ENCODE measurements around the gene ITGAX. TPM values are rescaled to one million over a fixed set of nuclear protein-coding genes. Genes with fewer than 3 reads are reported as not detected.

Gene ITGAX
- total and polyA plus RNA-seq, 4 donors, result 38.1 to 148 (median 113) TPM

GRCh38 chr16:31407406-31407805 lies 52.4 kb downstream of the ITGAX start:
- H3K4me3 ChIP-seq, result no peak overlapping the region
- no peaks in the 10 kb centered on the region for H3K36me3 ChIP-seq (ENCODE audit: control insufficient read depth in 4 of 4, insufficient read depth in 4 of 4, low read length in 4 of 4)
- H3K4me1 ChIP-seq (ENCODE audit: control insufficient read depth in 5 of 5, insufficient read depth in 5 of 5, low read length in 5 of 5), result no peaks in the 10 kb centered on the region
- DNase-seq (no peak), ATAC-seq (ENCODE audit: insufficient read depth, low FRiP score) (no peak)
- H3K27me3 ChIP-seq (ENCODE audit: control insufficient read depth in 3 of 3, insufficient read depth in 3 of 3, low read length in 2 of 3), result peaks cover 0 to 3% (median 0%) of the 10 kb centered on the region in 3 donors
- no peaks in the 10 kb centered on the region for H3K9me3 ChIP-seq (ENCODE audit: control insufficient read depth in 4 of 4, insufficient read depth in 3 of 4, low read length in 3 of 4)
- 81 to 83% methylated on average over 8 of the region's 8 CpGs for WGBS, 2 donors
- no peak for TF ChIP-seq CTCF (IDR thresholded peaks at IDR 0.05; ENCODE audit: control extremely low read depth, extremely low read depth)
- H3K9ac ChIP-seq (ENCODE audit: insufficient read depth in 1 of 2, low read length in 2 of 2), result no peak overlapping the region
- no peak overlapping the region for H3K27ac ChIP-seq (ENCODE audit: low read depth in 1 of 2, low read length in 1 of 2)

GRCh38 chr16:31409433-31409832 lies 54.5 kb downstream of the ITGAX start:
- H3K9ac ChIP-seq (ENCODE audit: insufficient read depth in 1 of 2, low read length in 2 of 2), result no peak overlapping the region
- H3K27me3 ChIP-seq (ENCODE audit: control insufficient read depth in 3 of 3, insufficient read depth in 3 of 3, low read length in 2 of 3), result peaks cover 0 to 9% (median 0%) of the 10 kb centered on the region in 3 donors
- no peak for ATAC-seq (ENCODE audit: insufficient read depth, low FRiP score)
- no peaks in the 10 kb centered on the region for H3K9me3 ChIP-seq (ENCODE audit: control insufficient read depth in 4 of 4, insufficient read depth in 3 of 4, low read length in 3 of 4)
- WGBS, 2 donors, result 45 to 68% methylated on average over 3 of the region's 3 CpGs
- no peak overlapping the region for H3K27ac ChIP-seq (ENCODE audit: low read depth in 1 of 2, low read length in 1 of 2)
- no peaks in the 10 kb centered on the region for H3K4me1 ChIP-seq (ENCODE audit: control insufficient read depth in 5 of 5, insufficient read depth in 5 of 5, low read length in 5 of 5)
- no peak for DNase-seq
- no peak overlapping the region for H3K4me3 ChIP-seq
- no peak for TF ChIP-seq CTCF (IDR thresholded peaks at IDR 0.05; ENCODE audit: control extremely low read depth, extremely low read depth)
- no peaks in the 10 kb centered on the region for H3K36me3 ChIP-seq (ENCODE audit: control insufficient read depth in 4 of 4, insufficient read depth in 4 of 4, low read length in 4 of 4)

GRCh38 chr16:31410082-31410481 lies 55.1 kb downstream of the ITGAX start:
- H3K27ac ChIP-seq (ENCODE audit: low read depth in 1 of 2, low read length in 1 of 2), result no peak overlapping the region
- ATAC-seq (ENCODE audit: insufficient read depth, low FRiP score) (no peak), DNase-seq (no peak)
- WGBS, 2 donors, result 77 to 86% methylated on average over 9 of the region's 9 CpGs
- H3K4me1 ChIP-seq (ENCODE audit: control insufficient read depth in 5 of 5, insufficient read depth in 5 of 5, low read length in 5 of 5), result no peaks in the 10 kb centered on the region
- H3K9me3 ChIP-seq (ENCODE audit: control insufficient read depth in 4 of 4, insufficient read depth in 3 of 4, low read length in 3 of 4), result no peaks in the 10 kb centered on the region
- peaks cover 0 to 9% (median 0%) of the 10 kb centered on the region in 3 donors for H3K27me3 ChIP-seq (ENCODE audit: control insufficient read depth in 3 of 3, insufficient read depth in 3 of 3, low read length in 2 of 3)
- TF ChIP-seq CTCF (IDR thresholded peaks at IDR 0.05; ENCODE audit: control extremely low read depth, extremely low read depth), result no peak
- no peak overlapping the region for H3K4me3 ChIP-seq
- no peak overlapping the region for H3K9ac ChIP-seq (ENCODE audit: insufficient read depth in 1 of 2, low read length in 2 of 2)
- H3K36me3 ChIP-seq (ENCODE audit: control insufficient read depth in 4 of 4, insufficient read depth in 4 of 4, low read length in 4 of 4), result no peaks in the 10 kb centered on the region
